ENCODE data around the gene MPG.

DNA sequence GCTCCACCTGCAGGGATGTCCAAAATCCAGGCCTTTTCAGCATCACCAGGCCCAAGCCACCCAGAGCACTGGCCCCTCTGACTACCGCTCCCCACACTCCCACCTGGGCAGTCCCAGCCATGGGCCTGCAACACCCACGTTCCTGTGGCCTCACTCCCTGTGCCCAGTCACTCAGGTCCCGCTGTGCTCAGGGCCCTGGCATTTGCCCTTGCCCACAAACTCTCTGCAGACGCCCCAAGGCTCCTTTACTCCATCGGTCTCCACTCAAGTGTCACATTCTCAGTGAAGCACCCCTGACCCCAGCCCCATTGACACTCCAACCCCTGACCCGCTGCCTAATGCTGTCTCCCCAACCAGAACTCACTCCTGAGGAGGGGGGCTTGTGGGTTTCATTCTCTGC lies 23.6 kb downstream of the MPG start:
- TF ChIP-seq, protein P1, sequence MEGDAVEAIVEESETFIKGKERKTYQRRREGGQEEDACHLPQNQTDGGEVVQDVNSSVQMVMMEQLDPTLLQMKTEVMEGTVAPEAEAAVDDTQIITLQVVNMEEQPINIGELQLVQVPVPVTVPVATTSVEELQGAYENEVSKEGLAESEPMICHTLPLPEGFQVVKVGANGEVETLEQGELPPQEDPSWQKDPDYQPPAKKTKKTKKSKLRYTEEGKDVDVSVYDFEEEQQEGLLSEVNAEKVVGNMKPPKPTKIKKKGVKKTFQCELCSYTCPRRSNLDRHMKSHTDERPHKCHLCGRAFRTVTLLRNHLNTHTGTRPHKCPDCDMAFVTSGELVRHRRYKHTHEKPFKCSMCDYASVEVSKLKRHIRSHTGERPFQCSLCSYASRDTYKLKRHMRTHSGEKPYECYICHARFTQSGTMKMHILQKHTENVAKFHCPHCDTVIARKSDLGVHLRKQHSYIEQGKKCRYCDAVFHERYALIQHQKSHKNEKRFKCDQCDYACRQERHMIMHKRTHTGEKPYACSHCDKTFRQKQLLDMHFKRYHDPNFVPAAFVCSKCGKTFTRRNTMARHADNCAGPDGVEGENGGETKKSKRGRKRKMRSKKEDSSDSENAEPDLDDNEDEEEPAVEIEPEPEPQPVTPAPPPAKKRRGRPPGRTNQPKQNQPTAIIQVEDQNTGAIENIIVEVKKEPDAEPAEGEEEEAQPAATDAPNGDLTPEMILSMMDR (conservative IDR thresholded peaks at IDR 0.05), result no peak
- no peak for TF ChIP-seq EZH2 (IDR thresholded peaks at IDR 0.05; ENCODE audit: low read depth)

All from PC-9 (cell line).